ENCODE data around the gene SPATA45. TPM values are rescaled to one million over a fixed set of nuclear protein-coding genes. Genes with fewer than 3 reads are reported as not detected.

SPATA45 gene
- total and polyA plus RNA-seq, 2 of the 13 experiments (the other 11 are each of a cell fraction or from before 2014, with no cell fraction given), result 0.17 to 0.64 TPM

- TF ChIP-seq ZBTB4 (CRISPR knock-in tag; IDR thresholded peaks at IDR 0.05; ENCODE audit: borderline replicate concordance) (no peak), FIP1L1 (IDR thresholded peaks at IDR 0.05; ENCODE audit: borderline replicate concordance, insufficient read depth, low read depth, low read length) (no peak), DZIP1 (CRISPR knock-in tag; IDR thresholded peaks at IDR 0.05) (peak; percentile 8; the same call in 1 of the 2 replicates), PHF5A (CRISPR knock-in tag; IDR thresholded peaks at IDR 0.05; ENCODE audit: low read depth, unreplicated experiment) (no peak), KAT2B (IDR thresholded peaks at IDR 0.05; ENCODE audit: borderline replicate concordance, low read depth, low read length) (no peak), HOXA5 (CRISPR knock-in tag; IDR thresholded peaks at IDR 0.05) (peak; percentile 82; the same call in 1 of the 2 replicates), ZFAT (CRISPR knock-in tag; conservative IDR thresholded peaks at IDR 0.05) (no peak), ZNF503 (CRISPR knock-in tag; IDR thresholded peaks at IDR 0.05) (no peak), HDAC1 (CRISPR knock-in tag; IDR thresholded peaks at IDR 0.05) (0 out of 2 replicates have a peak, but pooled peaks have one; percentile 22), ZNF550 (CRISPR knock-in tag; IDR thresholded peaks at IDR 0.05; ENCODE audit: borderline replicate concordance) (no peak), ZNF446 (CRISPR knock-in tag; IDR thresholded peaks at IDR 0.05) (peak; percentile 88), ZNF350 (CRISPR knock-in tag; IDR thresholded peaks at IDR 0.05; ENCODE audit: borderline replicate concordance, low read depth) (no peak; the same call in 1 of the 2 replicates), ZSCAN12 (CRISPR knock-in tag; IDR thresholded peaks at IDR 0.05) (no peak), ZNF230 (CRISPR knock-in tag; IDR thresholded peaks at IDR 0.05) (0 out of 2 replicates have a peak, but pooled peaks have one; percentile 10), DDIT3 (CRISPR knock-in tag; IDR thresholded peaks at IDR 0.05) (no peak), ZNF33A (CRISPR knock-in tag; IDR thresholded peaks at IDR 0.05; ENCODE audit: borderline replicate concordance) (no peak), ATF1 (CRISPR knock-in tag; IDR thresholded peaks at IDR 0.05) (no peak), HOMEZ (CRISPR knock-in tag; IDR thresholded peaks at IDR 0.05; ENCODE audit: low read depth) (no peak)
These were observed 11.2 kb upstream of the SPATA45 start (continued) for GRCh38 chr1:212858461-212859265.

Measured in HepG2 (cell line).